ENCODE data around the gene IL15.

GRCh38 chr4:141731481-141731880, 95.1 kb downstream of the IL15 start:
- TF ChIP-seq GATA2 (IDR thresholded peaks at IDR 0.05; ENCODE audit: low read depth, low read length) (no peak), GATA3 (IDR thresholded peaks at IDR 0.05; ENCODE audit: low read depth, low read length) (no peak)

Measured in SH-SY5Y (cell line).